Posterior vena cava (tissue), 2 donors: ENCODE results near the gene IL31. TPM values are rescaled to one million over a fixed set of nuclear protein-coding genes. Genes with fewer than 3 reads are reported as not detected.

Experiments
- DNase-seq: peaks from one replicate; pipeline ENCODE4 v3.0.0-alpha.2; 2020; ENCODE audit warnings: low spot score
- intact Hi-C, 2 donors: fragments of 100-400 bp; cut with DNase I; formaldehyde crosslinking; loops; one replicate each; pipeline versions ENCODE4 v1.14.1 to v1.14.2; 2022 to 2023
- total RNA-seq, 2 donors: library from RNA; stranded (reverse); fragmentation: NEBNext Ultra II Directional; extraction: Animal tissue kit (Norgen Biotek cat#: 25700); gene quantifications; one replicate each; pipeline ENCODE4 v1.2.1, GENCODE V29; 2021
- donor health status: DM: yes; HTN: yes; CAD: no.
- donor health status: DM: yes; HTN: yes; CAD: no.

Gene IL31
- total RNA-seq, 2 donors from 2014 or later, result not detected

- intact Hi-C loops, result no loop called here
- DNase-seq, result no peak
Observed at GRCh38 chr12:122162976-122163375, 11.0 kb downstream of the IL31 start.

- intact Hi-C loops, result no loop called here
- DNase-seq, result no peak
Observed at GRCh38 chr12:122161682-122162081, 12.3 kb downstream of the IL31 start.

GRCh38 chr12:122160761-122161160, 13.3 kb downstream of the IL31 start:
- DNase-seq, result no peak
- intact Hi-C loops, result no loop called here

- intact Hi-C loops, result no loop called here
- DNase-seq, result no peak
Observed at GRCh38 chr12:122159882-122160281, 14.1 kb downstream of the IL31 start.

- intact Hi-C loops, result no loop called here
- no peak for DNase-seq
Observed at GRCh38 chr12:122158700-122159285, 15.2 kb downstream of the IL31 start.

GRCh38 chr12:122155705-122156104, 18.3 kb downstream of the IL31 start:
- DNase-seq, result no peak
- intact Hi-C loops, result no loop called here

GRCh38 chr12:122152754-122153153, 21.3 kb downstream of the IL31 start:
- intact Hi-C loops, result no loop called here
- no peak for DNase-seq

- intact Hi-C loops, result no loop called here
- peak; percentile 28 for DNase-seq
Observed at GRCh38 chr12:122150127-122150681, 23.8 kb downstream of the IL31 start.

GRCh38 chr12:122148657-122149056, 25.4 kb downstream of the IL31 start:
- DNase-seq, result peak; percentile 58
- intact Hi-C loops, result loop anchor here in 1 of 2 donors (5.0 kb wide), 1 partner anchor 564 kb away; no protein-coding TSS in a partner anchor

- intact Hi-C loops, result loop anchor here in 1 of 2 donors (5.0 kb wide), 1 partner anchor 565 kb away; no protein-coding TSS in a partner anchor
- peak; percentile 72 for DNase-seq
Observed at GRCh38 chr12:122147514-122148290, 26.3 kb downstream of the IL31 start.

- intact Hi-C loops, result loop anchor here in 1 of 2 donors (5.0 kb wide), 1 partner anchor 567 kb away; no protein-coding TSS in a partner anchor
- no peak for DNase-seq
Observed at GRCh38 chr12:122145505-122146330, 28.3 kb downstream of the IL31 start.

- intact Hi-C loops, result loop anchor here in 1 of 2 donors (5.0 kb wide), 1 partner anchor 567 kb away; no protein-coding TSS in a partner anchor
- DNase-seq, result no peak
Observed at GRCh38 chr12:122144885-122145284, 29.1 kb downstream of the IL31 start.

- DNase-seq, result no peak
- intact Hi-C loops, result no loop called here
Observed at GRCh38 chr12:122142857-122143256, 31.2 kb downstream of the IL31 start.

- intact Hi-C loops, result no loop called here
Observed at GRCh38 chr12:122141911-122142725, 31.9 kb downstream of the IL31 start.

GRCh38 chr12:122140467-122141257, 33.4 kb downstream of the IL31 start:
- intact Hi-C loops, result no loop called here
- no peak for DNase-seq

More at GRCh38 chr12:122141911-122142725, 31.9 kb downstream of the IL31 start:
- no peak for DNase-seq

GRCh38 chr12:122139941-122140340, 34.1 kb downstream of the IL31 start:
- DNase-seq, result no peak
- intact Hi-C loops, result no loop called here

GRCh38 chr12:122139266-122139665, 34.8 kb downstream of the IL31 start:
- no peak for DNase-seq
- intact Hi-C loops, result no loop called here

- no peak for DNase-seq
- intact Hi-C loops, result no loop called here
Observed at GRCh38 chr12:122138616-122139015, 35.4 kb downstream of the IL31 start.
